Right atrium auricular region (tissue), 2 donors: ENCODE data around the gene COL19A1. TPM values are rescaled to one million over a fixed set of nuclear protein-coding genes. Genes with fewer than 3 reads are reported as not detected.

Experiments
- DNase-seq: peaks from one replicate; pipeline ENCODE4 v3.0.0-alpha.2; 2019; ENCODE audit warnings: low spot score
- H3K27ac ChIP-seq, 2 donors: fragments of 200-600 bp; sonication (generic); 1 replicate in 1 of 2; 2 replicates in 1 of 2; pipeline ENCODE4 v1.5.1; 2016 to 2019
- H3K27me3 ChIP-seq, 2 donors: fragments of 200-600 bp; sonication (generic); one replicate each; pipeline versions ENCODE4 v1.5.1 to v1.6.0; 2017 to 2019
- H3K36me3 ChIP-seq: fragments of 200-600 bp; sonication (generic); one replicate; pipeline ENCODE4 v1.5.1; 2016
- H3K4me1 ChIP-seq, 2 donors: fragments of 200-600 bp; sonication (generic); one replicate each; pipeline versions ENCODE4 v1.5.1 to v1.6.0; 2017 to 2019
- H3K4me3 ChIP-seq, 2 donors: fragments of 200-600 bp; sonication (generic); 1 replicate in 1 of 2; 2 replicates in 1 of 2; pipeline ENCODE4 v1.5.1; 2017 to 2019; ENCODE audit warnings: mild to moderate bottlenecking in 1 of 2, moderate library complexity in 1 of 2
- H3K9me3 ChIP-seq, 2 donors: fragments of 200-600 bp; sonication (generic); one replicate each; pipeline ENCODE4 v1.5.1; 2019
- total RNA-seq, 2 donors: library from RNA; depleted of rRNA; stranded (reverse); fragments of >200 nt; gene quantifications; one replicate each; pipeline ENCODE4 v1.1.0, GENCODE V29; 2016
- TF ChIP-seq, protein P1 (sequence below), 2 donors: fragments of 200-600 bp; sonication (generic); IDR thresholded peaks; one replicate each; pipeline ENCODE4 v1.5.1; 2019; ENCODE audit warnings: antibody characterized with exemption in 2 of 2

COL19A1 gene
- total RNA-seq, 2 donors from 2014 or later = 2.7 to 3.9 TPM

DNA sequence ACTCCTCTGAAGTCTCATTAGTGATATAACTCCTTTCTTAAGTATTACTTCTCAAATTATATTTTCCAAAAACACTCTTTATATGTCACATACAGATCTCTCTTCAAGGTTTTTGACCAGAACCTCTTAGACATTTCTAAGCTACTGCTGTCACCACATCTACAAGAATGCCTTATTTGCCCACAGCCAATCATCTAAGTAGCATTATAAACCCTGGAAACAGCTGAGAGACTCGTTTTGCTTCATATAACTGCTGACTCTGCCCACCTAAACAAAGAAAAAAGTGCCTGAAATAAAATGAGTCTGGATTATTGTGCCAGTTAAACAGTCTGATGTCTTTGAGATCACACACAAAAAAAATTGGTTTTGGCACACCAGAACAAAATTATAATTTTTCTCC, 270.6 kb downstream of the COL19A1 start:
- H3K27ac ChIP-seq = no peak overlapping the region

DNA sequence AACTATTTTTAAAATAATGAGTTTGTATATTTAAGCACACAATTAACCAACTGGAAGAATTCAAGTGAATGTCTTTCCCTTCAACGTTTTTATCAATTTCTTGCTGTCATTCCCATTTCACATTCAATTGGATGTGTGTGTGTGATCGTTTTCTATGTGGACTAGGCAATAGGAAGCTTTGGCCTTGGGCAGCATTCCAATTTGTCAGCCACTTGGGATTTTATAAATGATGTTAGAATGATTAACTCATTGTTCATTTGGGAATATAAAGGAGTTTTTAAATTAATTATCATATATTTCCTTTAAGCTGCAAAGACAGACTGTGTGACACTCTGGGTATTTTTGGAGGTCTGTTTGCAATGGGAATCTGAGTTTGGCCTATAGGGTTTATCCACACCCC, 274.1 kb downstream of the COL19A1 start:
- no peaks in the 10 kb centered on the region for H3K36me3 ChIP-seq
- H3K27ac ChIP-seq = no peak overlapping the region
- no peaks in the 10 kb centered on the region for H3K9me3 ChIP-seq
- TF ChIP-seq, protein P1, sequence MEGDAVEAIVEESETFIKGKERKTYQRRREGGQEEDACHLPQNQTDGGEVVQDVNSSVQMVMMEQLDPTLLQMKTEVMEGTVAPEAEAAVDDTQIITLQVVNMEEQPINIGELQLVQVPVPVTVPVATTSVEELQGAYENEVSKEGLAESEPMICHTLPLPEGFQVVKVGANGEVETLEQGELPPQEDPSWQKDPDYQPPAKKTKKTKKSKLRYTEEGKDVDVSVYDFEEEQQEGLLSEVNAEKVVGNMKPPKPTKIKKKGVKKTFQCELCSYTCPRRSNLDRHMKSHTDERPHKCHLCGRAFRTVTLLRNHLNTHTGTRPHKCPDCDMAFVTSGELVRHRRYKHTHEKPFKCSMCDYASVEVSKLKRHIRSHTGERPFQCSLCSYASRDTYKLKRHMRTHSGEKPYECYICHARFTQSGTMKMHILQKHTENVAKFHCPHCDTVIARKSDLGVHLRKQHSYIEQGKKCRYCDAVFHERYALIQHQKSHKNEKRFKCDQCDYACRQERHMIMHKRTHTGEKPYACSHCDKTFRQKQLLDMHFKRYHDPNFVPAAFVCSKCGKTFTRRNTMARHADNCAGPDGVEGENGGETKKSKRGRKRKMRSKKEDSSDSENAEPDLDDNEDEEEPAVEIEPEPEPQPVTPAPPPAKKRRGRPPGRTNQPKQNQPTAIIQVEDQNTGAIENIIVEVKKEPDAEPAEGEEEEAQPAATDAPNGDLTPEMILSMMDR (IDR thresholded peaks at IDR 0.05) = no peak
- H3K4me3 ChIP-seq = no peak overlapping the region
- no peak for DNase-seq
- no peaks in the 10 kb centered on the region for H3K4me1 ChIP-seq
- no peaks in the 10 kb centered on the region for H3K27me3 ChIP-seq

More for the DNA sequence above, 270.6 kb downstream of the COL19A1 start:
- Histone ChIP-seq H3K4me1 (no peaks in the 10 kb centered on the region), H3K36me3 (no peaks in the 10 kb centered on the region), H3K27me3 (no peaks in the 10 kb centered on the region), H3K9me3 (no peaks in the 10 kb centered on the region), H3K4me3 (no peak overlapping the region)
- no peak for DNase-seq
- TF ChIP-seq, protein P1 (IDR thresholded peaks at IDR 0.05) = no peak

GRCh38 chr6:70142034-70142433, 275.7 kb downstream of the COL19A1 start:
- TF ChIP-seq, protein P1 (IDR thresholded peaks at IDR 0.05) = no peak
- no peaks in the 10 kb centered on the region for H3K4me1 ChIP-seq
- no peak for DNase-seq
- H3K27ac ChIP-seq = no peak overlapping the region
- H3K27me3 ChIP-seq = no peaks in the 10 kb centered on the region
- no peak overlapping the region for H3K4me3 ChIP-seq
- H3K36me3 ChIP-seq = no peaks in the 10 kb centered on the region
- H3K9me3 ChIP-seq = no peaks in the 10 kb centered on the region

DNA sequence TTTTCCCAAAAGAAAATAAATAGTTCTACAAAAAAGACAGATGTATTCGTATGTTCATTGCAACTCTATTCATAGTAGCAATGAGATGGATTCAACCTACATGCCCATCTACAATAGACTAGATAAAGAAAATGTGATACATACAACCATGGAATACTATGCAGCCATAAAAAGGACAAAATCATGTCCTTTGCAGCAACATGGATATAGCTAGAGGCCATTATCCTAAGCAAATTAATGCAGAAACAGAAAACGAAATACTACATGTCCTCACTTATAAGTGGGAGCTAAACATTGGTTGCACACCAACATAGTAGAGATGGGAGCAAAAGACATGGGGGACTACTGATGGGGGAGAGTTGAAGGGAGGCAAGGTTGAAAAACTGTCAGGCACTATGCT, 278.8 kb downstream of the COL19A1 start:
- no peaks in the 10 kb centered on the region for H3K9me3 ChIP-seq
- H3K4me1 ChIP-seq = no peaks in the 10 kb centered on the region
- no peaks in the 10 kb centered on the region for H3K27me3 ChIP-seq
- H3K36me3 ChIP-seq = no peaks in the 10 kb centered on the region
- H3K27ac ChIP-seq = no peak overlapping the region
- H3K4me3 ChIP-seq = no peak overlapping the region
- no peak for DNase-seq
- TF ChIP-seq, protein P1 (IDR thresholded peaks at IDR 0.05) = no peak

- H3K4me1 ChIP-seq = no peaks in the 10 kb centered on the region
- H3K27me3 ChIP-seq = no peaks in the 10 kb centered on the region
- H3K9me3 ChIP-seq = no peaks in the 10 kb centered on the region
- H3K27ac ChIP-seq = no peak overlapping the region
- no peak overlapping the region for H3K4me3 ChIP-seq
- TF ChIP-seq, protein P1 (IDR thresholded peaks at IDR 0.05) = no peak
- H3K36me3 ChIP-seq = no peaks in the 10 kb centered on the region
- DNase-seq = no peak
Observed at GRCh38 chr6:70149209-70149788, 282.9 kb downstream of the COL19A1 start.

DNA sequence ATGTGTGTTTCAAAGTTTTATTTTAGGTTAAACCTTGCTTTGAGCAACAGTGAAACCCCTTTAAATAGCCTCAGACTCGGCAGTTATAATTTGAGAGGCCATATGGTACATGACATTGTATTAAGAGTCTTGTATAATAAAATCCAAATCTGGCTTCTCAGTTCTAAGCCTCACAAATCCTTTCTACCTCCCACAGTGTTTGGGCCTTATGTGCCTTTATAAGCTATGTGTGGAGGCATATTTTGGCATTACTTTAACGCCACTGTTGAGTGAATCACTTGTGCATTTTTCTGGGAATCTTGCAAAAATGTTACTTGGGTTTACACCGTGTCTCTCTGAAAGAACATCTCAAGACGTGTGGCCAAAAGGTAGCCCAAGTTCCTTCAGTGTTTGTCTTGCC, 284.2 kb downstream of the COL19A1 start:
- H3K4me3 ChIP-seq = no peak overlapping the region
- no peak overlapping the region for H3K27ac ChIP-seq
- DNase-seq = no peak
- H3K36me3 ChIP-seq = no peaks in the 10 kb centered on the region
- no peaks in the 10 kb centered on the region for H3K9me3 ChIP-seq
- H3K4me1 ChIP-seq = no peaks in the 10 kb centered on the region
- TF ChIP-seq, protein P1 (IDR thresholded peaks at IDR 0.05) = no peak
- no peaks in the 10 kb centered on the region for H3K27me3 ChIP-seq
